Smooth muscle cell (in vitro differentiated cells): ENCODE results near the gene AQP6. TPM values are rescaled to one million over a fixed set of nuclear protein-coding genes. Genes with fewer than 3 reads are reported as not detected.

Experiments used
- DNase-seq: peaks from one replicate; lab custom pipeline; 2025; ENCODE audit not compliant: unreplicated experiment; lab: John Stamatoyannopoulos, UW
- H2AFZ ChIP-seq: fragments of 200-600 bp; sonication (generic); 2 replicates; pipeline ENCODE4 v1.6.0; 2016; ENCODE audit warnings: antibody characterized with exemption, low read depth, mild to moderate bottlenecking
- H3F3A ChIP-seq: fragments of 200-600 bp; sonication (generic); 2 replicates; pipeline ENCODE4 v1.6.0; 2017; ENCODE audit warnings: antibody characterized with exemption, low read depth
- H3K27ac ChIP-seq: fragments of 200-600 bp; sonication (generic); 2 replicates; pipeline ENCODE4 v1.5.1; 2016; ENCODE audit warnings: low read depth, mild to moderate bottlenecking
- H3K27me3 ChIP-seq: fragments of 200-600 bp; sonication (generic); 2 replicates; pipeline ENCODE4 v1.6.1; 2016; ENCODE audit warnings: low read depth, mild to moderate bottlenecking
- H3K36me3 ChIP-seq: fragments of 200-600 bp; sonication (generic); 2 replicates; pipeline ENCODE4 v1.5.1; 2016; ENCODE audit warnings: low read depth
- H3K4me1 ChIP-seq: fragments of 200-600 bp; sonication (generic); 2 replicates; pipeline ENCODE4 v1.5.1; 2016; ENCODE audit warnings: low read depth
- H3K4me2 ChIP-seq: fragments of 200-600 bp; sonication (generic); 2 replicates; pipeline ENCODE4 v1.6.0; 2016; ENCODE audit warnings: mild to moderate bottlenecking
- H3K4me3 ChIP-seq: fragments of 200-600 bp; sonication (generic); 2 replicates; pipeline ENCODE4 v1.5.1; 2016; ENCODE audit warnings: mild to moderate bottlenecking
- H3K79me2 ChIP-seq: fragments of 200-600 bp; sonication (generic); 2 replicates; pipeline ENCODE4 v1.6.0; 2016; ENCODE audit warnings: low read depth, mild to moderate bottlenecking
- H3K9ac ChIP-seq: fragments of 200-600 bp; sonication (generic); 2 replicates; pipeline ENCODE4 v1.6.0; 2016; ENCODE audit warnings: low read depth
- H3K9me3 ChIP-seq: fragments of 200-600 bp; sonication (generic); replicated peaks from 2 replicates; pipeline ENCODE4 v1.5.1; 2016; ENCODE audit warnings: low read depth
- H4K20me1 ChIP-seq: fragments of 200-600 bp; sonication (generic); 2 replicates; pipeline ENCODE4 v1.6.0; 2016; ENCODE audit warnings: low read depth
- WGBS: methylation state at CpG from one replicate; pipeline ENCODE4 v1.1.7; 2016; ENCODE audit warnings: low lambda C conversion rate; 5-methylcytosine and 5-hydroxymethylcytosine counted together
- polyA plus RNA-seq: library from polyadenylated mRNA; unstranded; fragments of >200 nt; fragmentation: Nextera tagmentation; extraction: Ambion mirVana; gene quantifications from 2 replicates; pipeline ENCODE4 v1.2.1, GENCODE V29; 2016
- total RNA-seq: library from RNA; depleted of rRNA; stranded (reverse); fragments of >200 nt; gene quantifications from 2 replicates; pipeline ENCODE4 v1.2.3, GENCODE V29; 2014
- TF ChIP-seq, protein P1 (sequence below): fragments of 200-600 bp; sonication (generic); IDR thresholded peaks from 2 replicates; pipeline ENCODE4 v1.5.1; 2017; ENCODE audit warnings: borderline replicate concordance, mild to moderate bottlenecking, antibody characterized with exemption; ENCODE audit not compliant: insufficient read depth, poor library complexity, severe bottlenecking

AQP6 gene
- total and polyA plus RNA-seq, 2 experiments from 2014 or later, result not detected

DNA sequence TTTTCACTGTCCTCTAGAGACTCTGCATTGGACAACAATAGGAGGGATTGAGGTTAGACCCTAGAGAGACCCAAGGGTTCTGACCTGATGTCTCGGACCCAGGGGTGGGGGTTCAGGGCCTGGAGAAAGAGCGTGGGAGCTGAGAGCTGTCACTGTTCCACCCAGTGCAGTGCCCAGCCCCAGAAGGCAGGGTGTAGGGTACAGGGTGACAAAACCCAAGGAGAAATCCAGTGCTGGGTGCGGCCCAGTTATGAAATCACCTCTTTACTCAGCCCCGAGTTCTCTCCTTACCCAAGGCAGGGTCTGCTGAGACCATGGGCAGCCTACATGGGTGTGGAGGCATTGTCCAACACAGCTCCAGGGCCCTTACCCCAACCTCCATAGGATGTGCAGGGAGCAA, 19.6 kb upstream of the AQP6 start:
- Histone ChIP-seq H3K9ac (no peak overlapping the region), H3K4me2 (no peak overlapping the region), H3K9me3 (no peaks in the 10 kb centered on the region), H2AFZ (no peak overlapping the region), H3K27me3 (peaks cover 48% of the 10 kb centered on the region), H3K4me3 (no peak overlapping the region), H3K79me2 (no peaks in the 10 kb centered on the region), H3K27ac (no peak overlapping the region), H3F3A (no peaks in the 10 kb centered on the region), H3K36me3 (no peaks in the 10 kb centered on the region), H4K20me1 (no peaks in the 10 kb centered on the region), H3K4me1 (no peaks in the 10 kb centered on the region)
- no peak for DNase-seq
- 94% methylated on average over 4 of the region's 4 CpGs for WGBS
- TF ChIP-seq, protein P1, sequence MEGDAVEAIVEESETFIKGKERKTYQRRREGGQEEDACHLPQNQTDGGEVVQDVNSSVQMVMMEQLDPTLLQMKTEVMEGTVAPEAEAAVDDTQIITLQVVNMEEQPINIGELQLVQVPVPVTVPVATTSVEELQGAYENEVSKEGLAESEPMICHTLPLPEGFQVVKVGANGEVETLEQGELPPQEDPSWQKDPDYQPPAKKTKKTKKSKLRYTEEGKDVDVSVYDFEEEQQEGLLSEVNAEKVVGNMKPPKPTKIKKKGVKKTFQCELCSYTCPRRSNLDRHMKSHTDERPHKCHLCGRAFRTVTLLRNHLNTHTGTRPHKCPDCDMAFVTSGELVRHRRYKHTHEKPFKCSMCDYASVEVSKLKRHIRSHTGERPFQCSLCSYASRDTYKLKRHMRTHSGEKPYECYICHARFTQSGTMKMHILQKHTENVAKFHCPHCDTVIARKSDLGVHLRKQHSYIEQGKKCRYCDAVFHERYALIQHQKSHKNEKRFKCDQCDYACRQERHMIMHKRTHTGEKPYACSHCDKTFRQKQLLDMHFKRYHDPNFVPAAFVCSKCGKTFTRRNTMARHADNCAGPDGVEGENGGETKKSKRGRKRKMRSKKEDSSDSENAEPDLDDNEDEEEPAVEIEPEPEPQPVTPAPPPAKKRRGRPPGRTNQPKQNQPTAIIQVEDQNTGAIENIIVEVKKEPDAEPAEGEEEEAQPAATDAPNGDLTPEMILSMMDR, result no peak

DNA sequence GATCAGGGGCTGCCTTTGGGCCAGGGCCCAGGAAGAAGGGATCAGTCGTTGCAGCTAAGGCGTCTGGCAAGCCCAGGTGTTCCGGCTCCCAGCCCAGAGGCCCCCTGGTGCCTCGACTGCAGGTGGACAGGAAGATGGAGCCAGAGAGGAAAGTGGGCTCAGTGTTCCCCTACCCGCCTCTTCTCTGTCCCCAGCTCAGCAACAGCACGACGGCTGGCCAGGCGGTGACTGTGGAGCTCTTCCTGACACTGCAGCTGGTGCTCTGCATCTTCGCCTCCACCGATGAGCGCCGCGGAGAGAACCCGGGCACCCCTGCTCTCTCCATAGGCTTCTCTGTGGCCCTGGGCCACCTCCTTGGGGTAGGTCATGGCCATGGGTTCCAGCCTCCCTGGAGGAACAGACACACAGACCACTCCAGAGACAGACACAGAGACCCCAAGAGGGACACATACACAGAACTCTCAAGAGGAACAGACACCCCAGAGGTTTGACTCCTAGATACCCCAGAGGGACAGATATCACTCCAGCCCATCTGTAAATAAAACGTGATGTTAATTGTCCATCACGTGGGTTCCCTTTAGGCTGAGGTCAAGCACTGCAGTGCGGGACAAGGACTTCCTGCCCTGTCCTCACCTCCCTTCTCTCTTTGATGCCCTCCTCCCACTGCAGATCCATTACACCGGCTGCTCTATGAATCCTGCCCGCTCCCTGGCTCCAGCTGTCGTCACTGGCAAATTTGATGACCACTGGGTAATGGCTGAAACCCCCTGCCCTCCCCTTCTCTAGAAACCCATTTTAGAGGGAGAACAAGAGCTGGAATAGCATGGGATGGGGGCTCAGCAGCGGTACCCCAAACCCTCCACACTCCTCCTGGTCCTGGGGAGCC, 18.5 kb upstream of the AQP6 start:
- TF ChIP-seq, protein P1, result no peak
- no peaks in the 10 kb centered on the region for H4K20me1 ChIP-seq
- H3K36me3 ChIP-seq, result no peaks in the 10 kb centered on the region
- no peaks in the 10 kb centered on the region for H3K9me3 ChIP-seq
- H3F3A ChIP-seq, result no peaks in the 10 kb centered on the region
- no peak overlapping the region for H3K4me3 ChIP-seq
- H3K4me2 ChIP-seq, result no peak overlapping the region
- peaks cover 59% of the 10 kb centered on the region for H3K27me3 ChIP-seq
- H3K4me1 ChIP-seq, result no peaks in the 10 kb centered on the region
- H2AFZ ChIP-seq, result no peak overlapping the region
- DNase-seq, result no peak
- no peak overlapping the region for H3K27ac ChIP-seq
- H3K79me2 ChIP-seq, result no peaks in the 10 kb centered on the region
- 88% methylated on average over 21 of the region's 21 CpGs for WGBS
- no peak overlapping the region for H3K9ac ChIP-seq

DNA sequence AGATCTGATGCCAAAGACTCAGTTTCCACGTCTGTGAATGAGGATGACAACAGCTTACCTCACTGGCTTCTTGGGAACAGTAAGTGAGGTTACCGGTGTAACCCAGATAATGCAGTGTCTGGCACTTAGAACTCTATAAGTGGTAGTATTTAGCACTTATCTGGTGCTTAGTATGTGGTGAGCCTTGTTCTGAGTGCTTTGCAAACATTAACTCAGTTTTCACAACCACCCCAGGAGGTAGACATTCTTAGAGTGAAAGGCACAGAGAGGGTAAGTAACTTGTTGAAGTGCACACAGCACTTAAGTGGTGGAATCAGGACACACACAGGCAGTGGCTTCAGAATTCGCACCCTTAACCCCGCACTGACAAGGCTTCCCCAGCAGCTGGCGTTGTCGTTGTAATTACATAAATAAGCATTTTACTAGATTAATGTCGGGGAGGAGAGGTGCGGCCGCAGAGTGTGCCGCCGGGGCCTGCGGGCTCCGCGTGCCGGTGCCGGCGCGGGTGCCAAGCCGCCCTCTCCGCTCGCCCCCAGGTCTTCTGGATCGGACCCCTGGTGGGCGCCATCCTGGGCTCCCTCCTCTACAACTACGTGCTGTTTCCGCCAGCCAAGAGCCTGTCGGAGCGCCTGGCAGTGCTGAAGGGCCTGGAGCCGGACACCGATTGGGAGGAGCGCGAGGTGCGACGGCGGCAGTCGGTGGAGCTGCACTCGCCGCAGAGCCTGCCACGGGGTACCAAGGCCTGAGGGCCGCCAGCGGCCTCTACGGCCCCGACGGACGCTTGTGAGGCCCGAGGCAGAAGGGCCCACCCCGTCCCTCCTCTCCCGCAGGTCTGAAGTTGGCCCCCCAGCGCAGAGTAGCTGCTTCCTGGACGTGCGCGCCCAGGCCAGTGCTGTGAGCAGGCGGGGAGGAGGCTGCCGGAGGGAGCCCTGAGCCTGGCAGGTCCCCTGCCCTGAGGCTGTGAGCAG, 17.6 kb upstream of the AQP6 start:
- TF ChIP-seq, protein P1, result no peak

More for the DNA sequence above, 17.6 kb upstream of the AQP6 start:
- H3K27ac ChIP-seq, result no peak overlapping the region
- 64% methylated on average over 53 of the region's 53 CpGs for WGBS
- DNase-seq, result no peak
- no peak overlapping the region for H3K9ac ChIP-seq
- H3K9me3 ChIP-seq, result no peaks in the 10 kb centered on the region
- H3K4me1 ChIP-seq, result peaks cover 7% of the 10 kb centered on the region
- H3K4me2 ChIP-seq, result no peak overlapping the region
- no peaks in the 10 kb centered on the region for H3F3A ChIP-seq
- no peak overlapping the region for H2AFZ ChIP-seq
- H3K79me2 ChIP-seq, result no peaks in the 10 kb centered on the region
- no peaks in the 10 kb centered on the region for H3K36me3 ChIP-seq
- H4K20me1 ChIP-seq, result no peaks in the 10 kb centered on the region
- peaks cover 68% of the 10 kb centered on the region for H3K27me3 ChIP-seq
- no peak overlapping the region for H3K4me3 ChIP-seq
